Tibial nerve (tissue), 3 donors: Measurements from ENCODE around the gene PFN1.

ENCODE experiments used
- POLR2A ChIP-seq, 2 donors: fragments of 450-650 bp; IDR thresholded peaks; one replicate each; pipeline ENCODE4 v1.6.1; 2017; ENCODE audit warnings: antibody characterized with exemption in 2 of 2, mild to moderate bottlenecking in 2 of 2, moderate library complexity in 2 of 2
- TF ChIP-seq, protein P1 (sequence below), 5 experiments: fragments of 200-600 bp in 3 of 5; fragments of 450-650 bp in 2 of 5; sonication (generic) in 3 of 5; IDR thresholded peaks; one replicate each; pipeline ENCODE4 v1.5.1; 2016 to 2019; ENCODE audit warnings: antibody characterized with exemption in 5 of 5, mild to moderate bottlenecking in 3 of 5, moderate library complexity in 2 of 5

DNA sequence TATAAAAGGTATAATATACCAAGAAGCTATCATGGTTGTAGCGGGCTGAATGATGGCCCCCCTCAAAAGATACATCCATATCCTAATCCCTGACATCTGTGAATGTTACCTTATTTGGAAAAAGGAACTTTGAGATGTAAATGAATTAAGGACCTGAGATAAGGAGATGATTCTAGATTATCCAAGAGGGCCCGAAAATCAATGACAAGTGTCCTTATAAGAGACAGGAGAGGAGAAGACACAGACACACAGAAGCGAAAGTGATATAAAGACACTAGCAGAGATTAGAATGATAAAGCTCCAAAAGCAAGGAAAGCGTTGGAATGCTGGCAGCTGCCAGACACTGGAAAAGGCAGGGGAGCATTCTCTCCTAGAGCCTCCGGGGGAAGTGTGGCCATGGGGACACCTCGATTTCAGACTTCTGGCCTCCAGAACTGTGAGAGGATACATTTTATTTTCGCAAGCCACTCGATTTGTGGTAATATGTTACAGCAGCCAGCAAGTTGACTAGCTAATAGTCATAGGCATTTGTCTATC lies 28.8 kb downstream of the PFN1 start:
- TF ChIP-seq POLR2A (IDR thresholded peaks at IDR 0.05), result no peak
- TF ChIP-seq, protein P1, sequence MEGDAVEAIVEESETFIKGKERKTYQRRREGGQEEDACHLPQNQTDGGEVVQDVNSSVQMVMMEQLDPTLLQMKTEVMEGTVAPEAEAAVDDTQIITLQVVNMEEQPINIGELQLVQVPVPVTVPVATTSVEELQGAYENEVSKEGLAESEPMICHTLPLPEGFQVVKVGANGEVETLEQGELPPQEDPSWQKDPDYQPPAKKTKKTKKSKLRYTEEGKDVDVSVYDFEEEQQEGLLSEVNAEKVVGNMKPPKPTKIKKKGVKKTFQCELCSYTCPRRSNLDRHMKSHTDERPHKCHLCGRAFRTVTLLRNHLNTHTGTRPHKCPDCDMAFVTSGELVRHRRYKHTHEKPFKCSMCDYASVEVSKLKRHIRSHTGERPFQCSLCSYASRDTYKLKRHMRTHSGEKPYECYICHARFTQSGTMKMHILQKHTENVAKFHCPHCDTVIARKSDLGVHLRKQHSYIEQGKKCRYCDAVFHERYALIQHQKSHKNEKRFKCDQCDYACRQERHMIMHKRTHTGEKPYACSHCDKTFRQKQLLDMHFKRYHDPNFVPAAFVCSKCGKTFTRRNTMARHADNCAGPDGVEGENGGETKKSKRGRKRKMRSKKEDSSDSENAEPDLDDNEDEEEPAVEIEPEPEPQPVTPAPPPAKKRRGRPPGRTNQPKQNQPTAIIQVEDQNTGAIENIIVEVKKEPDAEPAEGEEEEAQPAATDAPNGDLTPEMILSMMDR (IDR thresholded peaks at IDR 0.05), result no peak
